GM18868 (cell line): ENCODE data around the gene GPR158.

Source experiments
- ATAC-seq: cut with Tn5 transposase; IDR thresholded peaks from one replicate; pipeline ENCODE4 v1.9.1; 2021; ENCODE audit warnings: mild to moderate bottlenecking, moderate library complexity; ENCODE audit not compliant: unreplicated experiment

Gene GPR158

GRCh38 chr10:25564351-25564750, 389.6 kb downstream of the GPR158 start:
- no peak for ATAC-seq

- ATAC-seq = no peak
Measured at GRCh38 chr10:25565570-25565969, 390.8 kb downstream of the GPR158 start.

DNA sequence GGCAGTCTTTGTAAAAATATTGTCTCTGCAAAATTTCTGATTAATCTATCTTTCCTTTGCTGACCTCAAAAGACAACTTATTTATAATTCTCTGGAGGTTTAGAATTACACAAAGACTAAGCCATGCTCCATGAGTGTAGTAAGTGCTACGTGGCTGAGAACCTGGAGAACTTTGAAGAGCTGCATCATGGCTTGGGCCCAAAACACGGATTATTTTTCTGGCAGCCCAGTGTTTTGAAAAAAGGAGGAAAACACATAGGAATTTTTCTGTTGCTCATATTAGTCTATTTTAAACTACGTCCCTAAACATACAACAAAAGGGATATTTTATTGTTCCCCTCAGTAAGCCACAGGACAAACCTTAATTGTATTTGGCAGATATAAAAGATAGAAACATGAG, 398.5 kb downstream of the GPR158 start:
- no peak for ATAC-seq

- ATAC-seq = no peak
Measured at GRCh38 chr10:25575343-25575742, 400.5 kb downstream of the GPR158 start.

DNA sequence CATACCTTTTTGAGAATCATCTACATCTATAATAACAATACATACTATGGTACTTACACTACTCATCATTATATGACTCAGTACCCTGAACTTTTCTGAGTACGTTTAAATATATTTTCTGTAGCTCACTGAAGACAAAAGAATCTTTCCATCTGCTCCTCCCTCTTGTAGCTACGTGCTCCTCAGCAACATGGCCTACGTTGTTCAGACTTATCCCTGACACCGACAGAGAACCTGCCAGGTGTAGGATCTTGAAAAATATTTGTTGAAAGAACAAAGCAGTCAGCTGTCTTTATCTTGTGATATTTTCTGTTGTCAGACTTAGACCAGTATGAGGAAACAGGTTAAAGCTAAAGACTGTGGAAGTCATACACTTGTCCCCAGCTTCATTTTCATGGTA, 403.3 kb downstream of the GPR158 start:
- ATAC-seq = no peak

- ATAC-seq = no peak
Measured at GRCh38 chr10:25582961-25583360, 408.2 kb downstream of the GPR158 start.

GRCh38 chr10:25600651-25601050, 425.9 kb downstream of the GPR158 start:
- ATAC-seq = no peak

DNA sequence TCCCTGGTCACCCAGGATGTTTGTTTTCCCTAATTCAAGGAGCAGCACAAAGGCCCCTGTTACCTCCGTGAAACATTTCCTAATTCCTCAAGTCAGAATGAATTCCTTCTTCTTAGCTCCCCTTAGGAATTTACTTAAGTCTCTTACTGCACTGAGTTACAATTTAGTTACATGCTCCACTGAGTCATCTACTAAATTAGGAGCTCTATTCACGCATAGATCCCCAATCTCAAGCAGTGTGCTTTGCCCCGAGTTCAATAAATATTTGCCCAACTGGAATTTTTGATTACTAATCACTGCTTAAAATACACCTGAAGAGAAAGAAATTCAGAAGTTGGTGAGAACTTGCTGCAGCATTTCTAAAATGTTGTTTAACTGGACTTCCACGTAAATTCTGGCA, 429.8 kb downstream of the GPR158 start:
- ATAC-seq = no peak

DNA sequence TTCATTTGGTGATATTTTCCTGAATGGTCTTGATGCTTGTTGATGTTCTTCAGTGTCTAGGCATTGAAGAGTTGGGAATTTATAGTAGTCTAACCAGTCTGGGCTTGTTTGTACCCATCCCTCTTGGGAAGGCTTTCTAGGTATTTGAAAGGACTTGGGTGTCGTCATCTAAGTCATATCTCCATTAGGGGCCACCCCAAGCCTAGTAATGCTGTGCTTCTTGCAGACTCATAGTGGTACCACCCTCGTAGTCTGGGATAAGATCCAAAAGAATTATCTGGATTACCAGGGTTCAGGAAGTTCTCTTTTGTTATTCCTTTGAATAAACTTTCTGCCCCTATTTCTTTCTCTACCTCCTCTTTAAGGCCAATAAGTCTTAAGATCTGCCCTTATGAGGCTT, 439.9 kb downstream of the GPR158 start:
- no peak for ATAC-seq

DNA sequence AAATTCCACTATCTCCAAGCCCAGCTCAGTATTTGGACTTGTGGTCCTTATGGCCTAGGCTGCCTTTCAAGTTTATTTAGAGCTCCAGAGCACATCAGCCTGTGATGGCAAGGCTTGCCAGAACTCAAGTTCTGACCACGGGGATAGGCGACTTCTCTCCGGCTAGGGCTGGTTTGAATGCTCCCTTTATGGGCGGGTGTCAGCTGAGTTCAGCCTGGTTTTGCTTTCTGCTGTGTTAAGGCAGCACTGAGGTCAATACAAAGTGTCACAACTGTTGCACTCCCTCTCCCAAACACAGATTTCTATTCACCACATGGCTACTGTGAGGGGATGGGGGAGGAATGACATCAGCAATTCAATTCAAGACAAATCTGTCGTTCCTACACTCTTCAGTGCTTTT, 441.1 kb downstream of the GPR158 start:
- no peak for ATAC-seq

GRCh38 chr10:25616903-25617592, 442.2 kb downstream of the GPR158 start:
- ATAC-seq = no peak

- ATAC-seq = no peak
Measured at GRCh38 chr10:25627606-25628005, 452.8 kb downstream of the GPR158 start.

DNA sequence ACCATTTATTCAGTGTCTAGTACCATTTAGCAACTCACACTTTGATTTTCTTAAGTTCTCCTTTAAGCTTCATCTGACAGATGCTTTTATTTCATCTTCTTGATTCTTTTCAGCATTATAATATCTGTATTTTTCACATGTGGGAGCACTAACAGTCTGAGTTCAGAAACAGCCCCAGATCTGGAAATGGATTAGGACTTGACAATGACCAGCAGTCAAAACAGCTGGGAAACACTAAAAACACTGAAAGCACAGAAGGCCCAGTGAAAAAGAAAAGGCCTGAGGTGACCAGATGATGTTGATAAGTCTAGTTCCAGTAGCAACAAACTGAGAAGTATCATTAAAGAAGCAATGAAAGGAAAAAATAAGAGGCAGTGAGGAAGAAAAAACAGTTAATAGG, 454.5 kb downstream of the GPR158 start:
- no peak for ATAC-seq

DNA sequence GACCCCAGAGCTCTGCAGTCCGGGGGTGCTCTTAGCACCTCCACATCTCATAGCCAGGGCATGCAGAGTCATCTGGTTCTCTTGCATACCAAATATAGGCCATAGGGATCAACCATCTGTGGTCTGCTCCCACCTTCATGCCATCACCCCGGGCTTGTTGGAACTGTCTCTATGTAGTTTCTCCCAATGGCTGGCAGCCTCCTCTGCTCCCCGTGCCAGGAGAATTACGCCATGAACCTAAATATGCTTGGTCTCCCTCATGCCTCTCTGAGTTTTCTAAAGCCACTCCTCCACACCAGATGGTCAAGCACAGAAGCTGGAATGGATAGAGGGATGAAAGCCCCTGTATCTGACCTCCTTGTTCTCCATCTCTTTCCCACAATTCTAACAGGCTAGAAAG, 456.7 kb downstream of the GPR158 start:
- no peak for ATAC-seq

DNA sequence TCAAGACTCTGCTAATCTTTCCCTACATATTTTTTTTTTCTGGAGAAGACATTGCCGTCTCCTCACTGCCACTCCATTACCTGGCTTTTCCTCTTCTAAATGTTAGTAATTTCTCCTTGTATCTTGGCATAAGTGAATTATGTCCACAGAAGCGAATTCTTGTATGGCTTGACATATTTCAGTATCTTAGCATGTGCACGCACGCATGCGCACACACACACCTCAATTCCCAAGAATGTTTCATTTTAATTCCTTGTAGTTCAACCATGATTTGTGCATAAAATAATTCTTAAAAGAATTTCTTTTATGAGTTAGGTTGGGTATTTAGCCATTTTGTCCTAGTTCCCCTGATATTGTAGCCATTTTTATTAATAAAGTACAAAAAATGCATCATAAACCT, 458.0 kb downstream of the GPR158 start:
- no peak for ATAC-seq

- no peak for ATAC-seq
Measured at GRCh38 chr10:25633542-25633941, 458.7 kb downstream of the GPR158 start.

DNA sequence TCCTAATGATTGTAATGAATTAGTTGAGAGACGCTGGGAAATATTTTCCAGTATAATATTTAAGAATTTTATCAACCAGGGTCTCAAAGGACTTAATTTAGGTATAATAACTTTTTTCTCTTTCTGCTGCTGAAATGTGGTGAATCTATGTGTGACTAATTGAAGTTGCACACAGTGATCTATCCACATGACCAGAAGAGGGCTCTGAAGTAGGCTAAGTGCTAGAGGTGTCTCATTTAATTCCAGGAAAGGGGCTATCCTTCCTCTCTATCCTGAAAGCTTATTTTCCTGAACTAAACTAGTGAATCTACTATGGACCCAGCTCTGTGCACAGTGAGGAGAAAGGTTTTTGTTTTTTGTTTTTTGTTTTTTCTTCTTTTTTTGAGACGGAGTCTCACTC, 464.8 kb downstream of the GPR158 start:
- ATAC-seq = no peak

- ATAC-seq = no peak
Measured at GRCh38 chr10:25641595-25641994, 466.8 kb downstream of the GPR158 start.

DNA sequence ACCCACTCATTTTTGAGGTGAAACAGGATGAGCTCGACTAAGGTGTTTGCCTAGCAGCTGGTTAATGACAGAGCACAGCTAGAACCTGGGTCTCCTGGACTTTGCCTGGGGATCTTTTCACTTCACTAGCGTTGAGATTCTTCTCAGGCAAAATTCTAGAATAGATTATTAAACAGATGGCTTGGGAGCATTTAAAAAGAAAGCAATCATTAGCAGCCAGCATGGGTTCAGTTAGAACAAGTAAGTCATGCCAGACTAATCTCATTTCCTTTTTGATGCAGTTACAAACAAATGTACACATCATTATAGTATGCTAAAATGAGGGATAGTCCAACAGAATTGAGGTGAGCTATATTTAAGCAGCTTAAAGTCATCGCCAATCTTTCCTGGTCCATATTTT, 467.9 kb downstream of the GPR158 start:
- ATAC-seq = no peak

DNA sequence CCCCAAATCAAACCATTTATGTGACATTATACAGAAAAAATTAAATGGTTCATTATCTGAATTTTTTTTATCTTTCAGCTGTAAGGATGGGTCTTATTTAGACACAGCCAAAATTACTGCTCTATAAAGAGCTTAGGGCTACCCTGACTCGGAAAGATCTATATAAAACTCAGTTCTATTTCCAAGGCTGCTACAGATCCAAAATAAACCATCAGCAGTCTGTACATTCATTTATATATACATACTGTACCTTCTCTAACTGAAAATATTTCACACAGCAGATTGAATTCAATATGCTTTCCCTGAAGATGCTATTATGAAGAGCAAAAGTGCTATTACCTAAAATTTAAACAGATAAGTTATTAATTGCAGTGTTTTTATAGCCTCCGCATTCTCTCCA, 471.6 kb downstream of the GPR158 start:
- no peak for ATAC-seq

GRCh38 chr10:25651534-25651933, 476.7 kb downstream of the GPR158 start:
- no peak for ATAC-seq
